ENCODE measurements around the gene CCDC172. TPM values are rescaled to one million over a fixed set of nuclear protein-coding genes. Genes with fewer than 3 reads are reported as not detected.
"Not testable (repeated sequence)": the region's sequence is repeated elsewhere in the genome, so short reads cannot be mapped to it uniquely, and the experiment has no call there.

The CCDC172 gene
- total RNA-seq, 1 donor from 2014 or later: not detected

- Histone ChIP-seq H3K4me3 (ENCODE audit: low read depth, low read length) (no peak overlapping the region), H3K27me3 (ENCODE audit: control insufficient read depth, insufficient read depth, low read length) (no peaks in the 10 kb centered on the region), H3K36me3 (ENCODE audit: control insufficient read depth, insufficient read depth, low read length) (no peaks in the 10 kb centered on the region)
- TF ChIP-seq CTCF (IDR thresholded peaks at IDR 0.05; ENCODE audit: insufficient read depth, low read length, severe bottlenecking): no peak
- no peak for FAIRE-seq
- no peak for DNase-seq (ENCODE audit: low read depth)
Measured at GRCh38 chr10:116382290-116382689, 58.0 kb downstream of the CCDC172 start.

- Histone ChIP-seq H3K4me3 (ENCODE audit: low read depth, low read length) (no peak overlapping the region), H3K36me3 (ENCODE audit: control insufficient read depth, insufficient read depth, low read length) (no peaks in the 10 kb centered on the region), H3K27me3 (ENCODE audit: control insufficient read depth, insufficient read depth, low read length) (no peaks in the 10 kb centered on the region)
- FAIRE-seq: no peak
- TF ChIP-seq CTCF (IDR thresholded peaks at IDR 0.05; ENCODE audit: insufficient read depth, low read length, severe bottlenecking): no peak
- no peak for DNase-seq (ENCODE audit: low read depth)
Measured at GRCh38 chr10:116385311-116385710, 61.1 kb downstream of the CCDC172 start.

GRCh38 chr10:116385994-116386809 lies 62.0 kb downstream of the CCDC172 start:
- TF ChIP-seq CTCF (IDR thresholded peaks at IDR 0.05; ENCODE audit: insufficient read depth, low read length, severe bottlenecking): peak; percentile 45
- H3K36me3 ChIP-seq (ENCODE audit: control insufficient read depth, insufficient read depth, low read length): no peaks in the 10 kb centered on the region
- H3K27me3 ChIP-seq (ENCODE audit: control insufficient read depth, insufficient read depth, low read length): no peaks in the 10 kb centered on the region
- DNase-seq (ENCODE audit: low read depth) (peak; percentile 45), FAIRE-seq (no peak)
- H3K4me3 ChIP-seq (ENCODE audit: low read depth, low read length): no peak overlapping the region

GRCh38 chr10:116393246-116393831 lies 69.1 kb downstream of the CCDC172 start:
- FAIRE-seq; DNase-seq (ENCODE audit: low read depth); H3K36me3 ChIP-seq (ENCODE audit: control insufficient read depth, insufficient read depth, low read length); H3K4me3 ChIP-seq (ENCODE audit: low read depth, low read length); H3K27me3 ChIP-seq (ENCODE audit: control insufficient read depth, insufficient read depth, low read length): not testable (repeated sequence)

GRCh38 chr10:116395223-116395985 lies 71.2 kb downstream of the CCDC172 start:
- DNase-seq (ENCODE audit: low read depth) (no peak), FAIRE-seq (no peak)
- no peaks in the 10 kb centered on the region for H3K27me3 ChIP-seq (ENCODE audit: control insufficient read depth, insufficient read depth, low read length)
- no peak overlapping the region for H3K4me3 ChIP-seq (ENCODE audit: low read depth, low read length)
- no peaks in the 10 kb centered on the region for H3K36me3 ChIP-seq (ENCODE audit: control insufficient read depth, insufficient read depth, low read length)
- no peak for TF ChIP-seq CTCF (IDR thresholded peaks at IDR 0.05; ENCODE audit: insufficient read depth, low read length, severe bottlenecking)

GRCh38 chr10:116398224-116398623 lies 74.0 kb downstream of the CCDC172 start:
- no peaks in the 10 kb centered on the region for H3K27me3 ChIP-seq (ENCODE audit: control insufficient read depth, insufficient read depth, low read length)
- no peak for DNase-seq (ENCODE audit: low read depth)
- H3K4me3 ChIP-seq (ENCODE audit: low read depth, low read length): no peak overlapping the region
- FAIRE-seq: no peak
- H3K36me3 ChIP-seq (ENCODE audit: control insufficient read depth, insufficient read depth, low read length): no peaks in the 10 kb centered on the region
- no peak for TF ChIP-seq CTCF (IDR thresholded peaks at IDR 0.05; ENCODE audit: insufficient read depth, low read length, severe bottlenecking)
